ENCODE measurements around the gene TMEM43. TPM values are rescaled to one million over a fixed set of nuclear protein-coding genes. Genes with fewer than 3 reads are reported as not detected.
"Not testable (repeated sequence)": the region's sequence is repeated elsewhere in the genome, so short reads cannot be mapped to it uniquely, and the experiment has no call there.

Gene TMEM43
- total RNA-seq, 1 donor from 2014 or later = 79.5 TPM

GRCh38 chr3:14117468-14118399 lies 7.1 kb upstream of the TMEM43 start:
- TF ChIP-seq, protein P1, sequence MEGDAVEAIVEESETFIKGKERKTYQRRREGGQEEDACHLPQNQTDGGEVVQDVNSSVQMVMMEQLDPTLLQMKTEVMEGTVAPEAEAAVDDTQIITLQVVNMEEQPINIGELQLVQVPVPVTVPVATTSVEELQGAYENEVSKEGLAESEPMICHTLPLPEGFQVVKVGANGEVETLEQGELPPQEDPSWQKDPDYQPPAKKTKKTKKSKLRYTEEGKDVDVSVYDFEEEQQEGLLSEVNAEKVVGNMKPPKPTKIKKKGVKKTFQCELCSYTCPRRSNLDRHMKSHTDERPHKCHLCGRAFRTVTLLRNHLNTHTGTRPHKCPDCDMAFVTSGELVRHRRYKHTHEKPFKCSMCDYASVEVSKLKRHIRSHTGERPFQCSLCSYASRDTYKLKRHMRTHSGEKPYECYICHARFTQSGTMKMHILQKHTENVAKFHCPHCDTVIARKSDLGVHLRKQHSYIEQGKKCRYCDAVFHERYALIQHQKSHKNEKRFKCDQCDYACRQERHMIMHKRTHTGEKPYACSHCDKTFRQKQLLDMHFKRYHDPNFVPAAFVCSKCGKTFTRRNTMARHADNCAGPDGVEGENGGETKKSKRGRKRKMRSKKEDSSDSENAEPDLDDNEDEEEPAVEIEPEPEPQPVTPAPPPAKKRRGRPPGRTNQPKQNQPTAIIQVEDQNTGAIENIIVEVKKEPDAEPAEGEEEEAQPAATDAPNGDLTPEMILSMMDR (IDR thresholded peaks at IDR 0.05; ENCODE audit: insufficient read depth, low read length, poor library complexity, severe bottlenecking) = no peak
- Histone ChIP-seq H3K36me3 (ENCODE audit: control insufficient read depth, insufficient read depth, low read length) (peaks cover 1% of the 10 kb centered on the region), H3K4me3 (ENCODE audit: low read depth, low read length) (no peak overlapping the region), H3K27me3 (ENCODE audit: control insufficient read depth, insufficient read depth, low read length) (no peaks in the 10 kb centered on the region)
- DNase-seq (ENCODE audit: low read depth) = no peak

GRCh38 chr3:14118400-14119381 lies 6.2 kb upstream of the TMEM43 start:
- no peak overlapping the region for H3K4me3 ChIP-seq (ENCODE audit: low read depth, low read length)
- H3K27me3 ChIP-seq (ENCODE audit: control insufficient read depth, insufficient read depth, low read length) = no peaks in the 10 kb centered on the region
- peaks cover 1% of the 10 kb centered on the region for H3K36me3 ChIP-seq (ENCODE audit: control insufficient read depth, insufficient read depth, low read length)
- DNase-seq (ENCODE audit: low read depth) = no peak
- TF ChIP-seq, protein P1 (IDR thresholded peaks at IDR 0.05; ENCODE audit: insufficient read depth, low read length, poor library complexity, severe bottlenecking) = no peak

DNA sequence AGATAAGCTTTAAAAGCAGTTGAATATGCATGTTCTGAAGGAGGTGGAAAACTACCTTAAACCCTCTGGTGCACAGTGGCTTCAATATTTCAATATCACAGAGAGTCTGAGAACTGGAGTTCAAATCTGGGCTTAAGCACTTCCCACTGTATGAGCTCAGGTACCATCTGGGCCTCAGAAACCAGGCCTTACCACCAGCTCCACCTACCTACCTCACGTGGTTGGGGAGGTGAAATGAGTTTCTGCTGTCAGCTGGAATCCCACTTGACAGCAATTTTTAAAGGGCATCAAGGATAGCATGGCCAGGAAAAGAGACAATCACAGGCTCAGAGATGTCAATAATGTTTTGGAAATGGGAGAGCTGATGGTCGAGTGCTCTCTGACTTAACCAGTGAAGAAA lies 5.2 kb upstream of the TMEM43 start:
- Histone ChIP-seq H3K4me3 (ENCODE audit: low read depth, low read length) (no peak overlapping the region), H3K27me3 (ENCODE audit: control insufficient read depth, insufficient read depth, low read length) (no peaks in the 10 kb centered on the region), H3K36me3 (ENCODE audit: control insufficient read depth, insufficient read depth, low read length) (no peaks in the 10 kb centered on the region)
- no peak for DNase-seq (ENCODE audit: low read depth)
- TF ChIP-seq, protein P1 (IDR thresholded peaks at IDR 0.05; ENCODE audit: insufficient read depth, low read length, poor library complexity, severe bottlenecking) = no peak

DNA sequence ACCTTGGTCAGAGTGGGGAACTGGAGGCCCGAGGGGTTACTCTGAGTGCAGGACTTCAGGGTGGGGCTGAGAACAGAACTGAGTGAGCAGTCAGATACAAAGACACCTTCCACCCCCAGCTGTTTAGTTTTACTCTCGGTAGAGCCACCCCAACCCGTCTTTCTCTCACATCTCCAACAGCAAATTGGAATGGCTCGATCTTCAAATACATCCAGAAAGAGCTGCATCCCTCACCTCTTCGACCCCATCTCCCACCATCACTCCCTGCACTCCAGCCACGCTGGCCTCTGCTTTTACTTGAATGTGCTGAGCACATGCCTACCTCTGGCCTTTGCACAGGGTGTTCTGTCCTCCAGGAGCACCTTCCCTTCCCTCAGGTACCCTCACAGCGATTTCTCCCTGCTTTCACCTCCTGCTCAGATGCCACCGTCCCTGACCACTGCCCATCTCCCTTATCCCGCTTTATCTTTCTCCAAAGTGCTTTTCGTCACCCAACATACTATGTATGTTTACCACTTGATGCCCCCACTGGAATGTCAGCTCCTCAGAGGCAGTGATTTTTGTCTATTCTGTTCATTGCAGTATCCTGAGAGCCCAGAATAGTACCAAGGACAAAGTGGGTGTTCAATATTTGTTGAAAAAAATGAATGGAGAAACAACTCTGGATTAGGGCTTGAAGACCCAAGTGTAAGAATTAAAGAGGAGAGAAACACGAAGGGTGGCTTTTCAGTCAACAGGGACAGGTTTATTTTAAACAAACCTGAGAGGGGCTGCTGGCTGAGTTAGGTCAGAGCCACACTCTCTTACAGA lies 4.5 kb upstream of the TMEM43 start:
- TF ChIP-seq, protein P1 (IDR thresholded peaks at IDR 0.05; ENCODE audit: insufficient read depth, low read length, poor library complexity, severe bottlenecking) = no peak
- Histone ChIP-seq H3K36me3 (ENCODE audit: control insufficient read depth, insufficient read depth, low read length) (no peaks in the 10 kb centered on the region), H3K4me3 (ENCODE audit: low read depth, low read length) (no peak overlapping the region), H3K27me3 (ENCODE audit: control insufficient read depth, insufficient read depth, low read length) (no peaks in the 10 kb centered on the region)
- no peak for DNase-seq (ENCODE audit: low read depth)

GRCh38 chr3:14120921-14121448 lies 3.9 kb upstream of the TMEM43 start:
- H3K4me3 ChIP-seq (ENCODE audit: low read depth, low read length); H3K36me3 ChIP-seq (ENCODE audit: control insufficient read depth, insufficient read depth, low read length); DNase-seq (ENCODE audit: low read depth); H3K27me3 ChIP-seq (ENCODE audit: control insufficient read depth, insufficient read depth, low read length): not testable (repeated sequence)

Measured in kidney epithelial cell (primary cell).